Fibroblast of lung (primary cell): ENCODE results near the gene TP53AIP1.

Source experiments
- CTCF ChIP-seq, 2 donors: IDR thresholded peaks in 1 of 2; conservative IDR thresholded peaks in 1 of 2; 1 replicate in 1 of 2; 2 replicates in 1 of 2; pipeline ENCODE4 v1.5.1; 2011 to 2012; ENCODE audit warnings: low read length in 2 of 2, control low read depth in 1 of 2, inconsistent platforms in 1 of 2, low read depth in 1 of 2, mild to moderate bottlenecking in 1 of 2
- EZH2 ChIP-seq: IDR thresholded peaks from 2 replicates; pipeline ENCODE4 v1.5.1; 2012; ENCODE audit warnings: low read length, control low read depth, mild to moderate bottlenecking; ENCODE audit errors: missing control alignments

DNA sequence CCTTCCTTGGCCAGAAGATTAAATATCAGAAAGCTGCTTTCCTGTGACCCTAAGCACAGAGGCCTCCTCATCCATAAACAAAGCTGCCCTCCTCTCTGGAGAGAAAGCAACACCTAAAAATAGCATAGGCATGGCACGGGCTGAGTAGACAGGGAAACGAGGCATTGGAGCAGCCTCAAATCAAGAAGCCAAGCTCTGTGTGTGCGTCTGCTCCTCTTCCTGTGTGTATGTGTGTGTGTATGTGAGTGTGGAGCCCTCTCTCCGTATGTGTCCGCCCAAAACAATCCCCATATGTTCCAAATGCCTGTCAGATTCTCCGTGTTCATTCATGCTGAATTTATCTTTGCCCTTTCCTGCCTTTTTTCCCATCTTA lies 27.5 kb downstream of the TP53AIP1 start:
- TF ChIP-seq CTCF (conservative IDR thresholded peaks at IDR 0.05 in 1 of 2, IDR thresholded peaks at IDR 0.05 in 1 of 2; ENCODE audit: low read depth in 1 of 2, low read length in 2 of 2) (no peak), EZH2 (no peak)
